Progenitor cell of endocrine pancreas (in vitro differentiated cells): ENCODE measurements around the gene GPR3. TPM values are rescaled to one million over a fixed set of nuclear protein-coding genes. Genes with fewer than 3 reads are reported as not detected.
A peak's percentile ranks its signal among the peaks of the same experiment; 100 is the strongest.
"Not testable (repeated sequence)": the region's sequence is repeated elsewhere in the genome, so short reads cannot be mapped to it uniquely, and the experiment has no call there.

Source experiments
- DNase-seq: peaks from one replicate; pipeline ENCODE4 v3.0.0; 2021; ENCODE audit warnings: low spot score; ENCODE audit not compliant: unreplicated experiment
- H3K27ac Mint-ChIP-seq: 2 replicates; pipeline ENCODE4 v1.8.0; 2021; ENCODE audit warnings: mild to moderate bottlenecking, moderate library complexity, mixed read lengths
- H3K27me3 Mint-ChIP-seq: 2 replicates; pipeline ENCODE4 v1.8.0; 2021; ENCODE audit warnings: mixed read lengths
- H3K36me3 Mint-ChIP-seq: 2 replicates; pipeline ENCODE4 v1.8.0; 2022; ENCODE audit warnings: mixed read lengths; ENCODE audit not compliant: insufficient read depth
- H3K4me1 Mint-ChIP-seq: 2 replicates; pipeline ENCODE4 v1.8.0; 2021; ENCODE audit warnings: low read depth, mixed read lengths
- H3K4me3 Mint-ChIP-seq: 2 replicates; pipeline ENCODE4 v1.8.0; 2021; ENCODE audit warnings: low read depth, mild to moderate bottlenecking, moderate library complexity, mixed read lengths
- H3K9me3 Mint-ChIP-seq: 2 replicates; pipeline ENCODE4 v1.8.0; 2021; ENCODE audit warnings: low read depth, mixed read lengths
- CTCF ChIP-seq: fragments of 200-600 bp; sonication (generic); IDR thresholded peaks from one replicate; pipeline ENCODE4 v1.5.0; 2021; ENCODE audit warnings: antibody characterized with exemption, mild to moderate bottlenecking; ENCODE audit not compliant: unreplicated experiment
- total RNA-seq: library from RNA; stranded (reverse); gene quantifications from 2 replicates; pipeline ENCODE4 v1.2.1, GENCODE V29; 2021

GPR3 gene
- total RNA-seq, 1 donor from 2014 or later = 1.1 TPM

- no peak for DNase-seq
- no peaks in the 10 kb centered on the region for H3K36me3 Mint-ChIP-seq
- H3K4me1 Mint-ChIP-seq = peaks cover 30% of the 10 kb centered on the region
- no peaks in the 10 kb centered on the region for H3K9me3 Mint-ChIP-seq
- TF ChIP-seq CTCF = no peak
- no peak overlapping the region for H3K27ac Mint-ChIP-seq
- no peak overlapping the region for H3K4me3 Mint-ChIP-seq
- no peaks in the 10 kb centered on the region for H3K27me3 Mint-ChIP-seq
Measured at GRCh38 chr1:27431601-27431940, 39.1 kb downstream of the GPR3 start.

- not testable (repeated sequence) for DNase-seq, H3K36me3 Mint-ChIP-seq, H3K9me3 Mint-ChIP-seq, H3K4me3 Mint-ChIP-seq, H3K27ac Mint-ChIP-seq, H3K27me3 Mint-ChIP-seq
- H3K4me1 Mint-ChIP-seq = peaks cover 33% of the 10 kb centered on the region
Measured at GRCh38 chr1:27432725-27433124, 40.3 kb downstream of the GPR3 start.

- Mint-ChIP-seq H3K4me3 (no peak overlapping the region), H3K9me3 (no peaks in the 10 kb centered on the region), H3K36me3 (no peaks in the 10 kb centered on the region), H3K4me1 (peaks cover 29% of the 10 kb centered on the region), H3K27ac (no peak overlapping the region), H3K27me3 (no peaks in the 10 kb centered on the region)
- no peak for DNase-seq
- TF ChIP-seq CTCF = no peak
Measured at GRCh38 chr1:27433706-27434105, 41.3 kb downstream of the GPR3 start.

GRCh38 chr1:27435566-27436203 is 43.3 kb downstream of the GPR3 start:
- TF ChIP-seq CTCF = no peak
- no peaks in the 10 kb centered on the region for H3K9me3 Mint-ChIP-seq
- peak overlapping the region; percentile 49 for H3K27ac Mint-ChIP-seq
- DNase-seq = no peak
- peaks cover 27% of the 10 kb centered on the region for H3K4me1 Mint-ChIP-seq
- H3K36me3 Mint-ChIP-seq = no peaks in the 10 kb centered on the region
- H3K27me3 Mint-ChIP-seq = no peaks in the 10 kb centered on the region
- H3K4me3 Mint-ChIP-seq = no peak overlapping the region

GRCh38 chr1:27436204-27437159 is 44.1 kb downstream of the GPR3 start:
- TF ChIP-seq CTCF = no peak
- Mint-ChIP-seq H3K27ac (peak overlapping the region; percentile 49), H3K4me3 (no peak overlapping the region)

More at GRCh38 chr1:27436204-27437159, 44.1 kb downstream of the GPR3 start:
- H3K4me1 Mint-ChIP-seq = peaks cover 26% of the 10 kb centered on the region
- H3K9me3 Mint-ChIP-seq = no peaks in the 10 kb centered on the region
- H3K27me3 Mint-ChIP-seq = no peaks in the 10 kb centered on the region
- no peaks in the 10 kb centered on the region for H3K36me3 Mint-ChIP-seq
- DNase-seq = no peak
